HepG2 (cell line): ENCODE data around the gene ATP6V0D1. TPM values are rescaled to one million over a fixed set of nuclear protein-coding genes. Genes with fewer than 3 reads are reported as not detected.
A peak's percentile ranks its signal among the peaks of the same experiment; 100 is the strongest.

Experiments
- ATF7 ChIP-seq, 2 experiments: fragments of 450-650 bp in 1 of 2; sonication (generic) in 1 of 2; formaldehyde crosslinking in 1 of 2; IDR thresholded peaks; 2 replicates each; pipeline versions ENCODE4 v1.4.0 to v1.6.1; 2016 to 2020; ENCODE audit warnings: antibody characterized with exemption in 1 of 2, mild to moderate bottlenecking in 1 of 2, missing genetic modification reagents in 1 of 2
- CCAR2 ChIP-seq: fragments of 200-400 bp; formaldehyde crosslinking; optimal IDR thresholded peaks from 2 replicates; pipeline ENCODE3; 2018; ENCODE audit warnings: low read depth, mild to moderate bottlenecking, low read length, moderate library complexity
- DDIT3 ChIP-seq: sonication (generic); formaldehyde crosslinking; IDR thresholded peaks from 2 replicates; pipeline ENCODE4 v1.4.0; 2020; ENCODE audit warnings: mild to moderate bottlenecking, missing genetic modification reagents
- FOXJ3 ChIP-seq: sonication (generic); formaldehyde crosslinking; IDR thresholded peaks from 2 replicates; pipeline ENCODE4 v1.4.0; 2020; ENCODE audit warnings: missing genetic modification reagents, mild to moderate bottlenecking, borderline replicate concordance
- JARID2 ChIP-seq: sonication (generic); formaldehyde crosslinking; IDR thresholded peaks from 2 replicates; pipeline ENCODE4 v1.8.1; 2023; ENCODE audit warnings: missing genetic modification reagents, inconsistent platforms; ENCODE audit not compliant: insufficient replicate concordance
- NR2C2 ChIP-seq: sonication (generic); formaldehyde crosslinking; IDR thresholded peaks from 2 replicates; pipeline ENCODE4 v1.4.0; 2020; ENCODE audit warnings: missing genetic modification reagents, mild to moderate bottlenecking, moderate library complexity, borderline replicate concordance
- PHF5A ChIP-seq: IDR thresholded peaks from one replicate; pipeline ENCODE4 v1.6.1; 2018; ENCODE audit warnings: low read depth, missing genetic modification reagents; ENCODE audit not compliant: unreplicated experiment
- RFXAP ChIP-seq: sonication (generic); formaldehyde crosslinking; IDR thresholded peaks from 2 replicates; pipeline ENCODE4 v1.4.0; 2020; ENCODE audit warnings: missing genetic modification reagents, borderline replicate concordance
- RXRB ChIP-seq: IDR thresholded peaks from 2 replicates; pipeline ENCODE4 v1.6.1; 2016; ENCODE audit warnings: borderline replicate concordance, missing genetic modification reagents, missing compliant biosample characterization
- SCMH1 ChIP-seq: sonication (generic); formaldehyde crosslinking; IDR thresholded peaks from 2 replicates; pipeline ENCODE4 v1.9.0; 2021; ENCODE audit warnings: missing genetic modification reagents, mild to moderate bottlenecking, borderline replicate concordance
- TAF1 ChIP-seq: sonication (generic); formaldehyde crosslinking; IDR thresholded peaks from 2 replicates; pipeline ENCODE4 v1.4.0; 2020; ENCODE audit warnings: missing genetic modification reagents
- TEAD2 ChIP-seq: sonication (generic); formaldehyde crosslinking; IDR thresholded peaks from 2 replicates; pipeline ENCODE4 v1.9.0; 2021; ENCODE audit warnings: missing genetic modification reagents
- TSC22D2 ChIP-seq: sonication (generic); formaldehyde crosslinking; IDR thresholded peaks from 2 replicates; pipeline ENCODE4 v1.5.1; 2020; ENCODE audit warnings: missing genetic modification reagents, mild to moderate bottlenecking, borderline replicate concordance
- YEATS4 ChIP-seq: sonication (generic); formaldehyde crosslinking; IDR thresholded peaks from 2 replicates; pipeline ENCODE4 v1.4.0; 2020; ENCODE audit warnings: missing genetic modification reagents, borderline replicate concordance
- ZBTB34 ChIP-seq: sonication (generic); formaldehyde crosslinking; IDR thresholded peaks from 2 replicates; pipeline ENCODE4 v1.8.0; 2022; ENCODE audit warnings: mild to moderate bottlenecking, missing genetic modification reagents
- ZBTB8A ChIP-seq: sonication (generic); formaldehyde crosslinking; IDR thresholded peaks from 2 replicates; pipeline ENCODE4 v1.4.0; 2020; ENCODE audit warnings: mild to moderate bottlenecking, low read depth, missing genetic modification reagents, borderline replicate concordance
- ZNF224 ChIP-seq: sonication (generic); formaldehyde crosslinking; IDR thresholded peaks from 2 replicates; pipeline ENCODE4 v1.5.0; 2020; ENCODE audit warnings: mild to moderate bottlenecking, missing genetic modification reagents
- ZNF496 ChIP-seq: sonication (generic); formaldehyde crosslinking; IDR thresholded peaks from 2 replicates; pipeline ENCODE4 v1.8.1; 2023; ENCODE audit warnings: mild to moderate bottlenecking, moderate library complexity, missing genetic modification reagents; ENCODE audit not compliant: insufficient replicate concordance
- ZNF503 ChIP-seq: sonication (generic); formaldehyde crosslinking; IDR thresholded peaks from 2 replicates; pipeline ENCODE4 v1.4.0; 2020; ENCODE audit warnings: missing genetic modification reagents
- ZNF564 ChIP-seq: sonication (generic); formaldehyde crosslinking; IDR thresholded peaks from 2 replicates; pipeline ENCODE4 v1.8.1; 2023; ENCODE audit warnings: mild to moderate bottlenecking, missing genetic modification reagents
- ZNF598 ChIP-seq: sonication (generic); formaldehyde crosslinking; IDR thresholded peaks from 2 replicates; pipeline ENCODE4 v1.5.1; 2020; ENCODE audit warnings: mild to moderate bottlenecking, missing genetic modification reagents, borderline replicate concordance
- ZNF747 ChIP-seq: sonication (generic); formaldehyde crosslinking; IDR thresholded peaks from 2 replicates; pipeline ENCODE4 v1.8.1; 2023; ENCODE audit warnings: missing genetic modification reagents, mild to moderate bottlenecking, borderline replicate concordance
- ZSCAN29 ChIP-seq: sonication (generic); formaldehyde crosslinking; conservative IDR thresholded peaks from 2 replicates; pipeline ENCODE4 v1.4.0; 2020; ENCODE audit warnings: mild to moderate bottlenecking, missing genetic modification reagents
- ZSCAN5A ChIP-seq: sonication (generic); formaldehyde crosslinking; IDR thresholded peaks from 2 replicates; pipeline ENCODE4 v1.8.0; 2022; ENCODE audit warnings: mild to moderate bottlenecking, missing genetic modification reagents, borderline replicate concordance
- polyA plus RNA-seq, 8 experiments: library from polyadenylated mRNA; depleted of rRNA in 3 of 8; stranded (reverse) in 7 of 8; unstranded in 1 of 8; fragments of >200 nt; fragmentation: Illumina TruSeq in 4 of 8; extraction: Trizol in 4 of 8; gene quantifications; 2 replicates each; pipeline versions ENCODE4 v1.2.1 to v1.2.3, GENCODE V29; 2011 to 2016; ENCODE audit warnings: low read depth in 4 of 8, missing spikeins in 1 of 8, mixed read lengths in 1 of 8; ENCODE audit not compliant: insufficient read depth in 1 of 8
- total RNA-seq, 5 experiments: library from RNA; depleted of rRNA; stranded (reverse); fragments of >200 nt; fragmentation: Illumina TruSeq; extraction: Trizol; gene quantifications; 2 replicates each; pipeline ENCODE4 v1.2.3, GENCODE V29; 2016; ENCODE audit warnings: low read depth in 1 of 5

The ATP6V0D1 gene
- total and polyA plus RNA-seq, 2 of the 13 experiments (the other 11 are each of a cell fraction or from before 2014, with no cell fraction given), result 51.1 to 61.3 TPM

GRCh38 chr16:67528222-67528869 is 47.4 kb upstream of the ATP6V0D1 start, which contains the start of gene RIPOR1 (continued):
- TF ChIP-seq TSC22D2 (CRISPR knock-in tag) (no peak), RFXAP (CRISPR knock-in tag) (no peak), ZNF503 (CRISPR knock-in tag) (no peak), TAF1 (CRISPR knock-in tag) (no peak), ZBTB34 (CRISPR knock-in tag) (no peak), FOXJ3 (CRISPR knock-in tag) (no peak), ZNF564 (CRISPR knock-in tag) (no peak), ZBTB8A (no peak; the same call in 1 of the 2 replicates), CCAR2 (no peak), ZSCAN29 (CRISPR knock-in tag) (no peak), TEAD2 (CRISPR knock-in tag) (no peak), ZNF747 (no peak), ZNF224 (CRISPR knock-in tag) (no peak), YEATS4 (0 out of 2 replicates have a peak, but pooled peaks have one; percentile 59), JARID2 (CRISPR knock-in tag) (peak; percentile 27), PHF5A (CRISPR knock-in tag) (no peak), ZNF598 (CRISPR knock-in tag) (no peak; the same call in 1 of the 2 replicates), DDIT3 (no peak), ZSCAN5A (no peak), NR2C2 (no peak; the same call in 1 of the 2 replicates), RXRB (CRISPR knock-in tag) (peak; percentile 29; the same call in 1 of the 2 replicates), SCMH1 (CRISPR knock-in tag) (no peak), ATF7 (IDR thresholded peaks at IDR 0.05) (no peak), ATF7 (CRISPR knock-in tag; IDR thresholded peaks at IDR 0.05) (no peak), ZNF496 (CRISPR knock-in tag) (no peak)
